Endometrial microvascular endothelial cells (primary cell): ENCODE results near the gene IRS4. TPM values are rescaled to one million over a fixed set of nuclear protein-coding genes. Genes with fewer than 3 reads are reported as not detected.

Experiments used
- in situ Hi-C: cut with HindIII; loops from 2 replicates; pipeline ENCODE4 v1.10.0; 2017; ENCODE audit warnings: low sequenced_read_pairs, low pct_unique_long_range_greater_than_20kb; ENCODE audit errors: inconsistent ontology term
- total RNA-seq: library from RNA; depleted of rRNA; stranded (reverse); fragments of >200 nt; gene quantifications from one replicate; pipeline ENCODE4 v1.2.3, GENCODE V29; 2015; ENCODE audit errors: inconsistent ontology term

IRS4 gene
- not detected for total RNA-seq

DNA sequence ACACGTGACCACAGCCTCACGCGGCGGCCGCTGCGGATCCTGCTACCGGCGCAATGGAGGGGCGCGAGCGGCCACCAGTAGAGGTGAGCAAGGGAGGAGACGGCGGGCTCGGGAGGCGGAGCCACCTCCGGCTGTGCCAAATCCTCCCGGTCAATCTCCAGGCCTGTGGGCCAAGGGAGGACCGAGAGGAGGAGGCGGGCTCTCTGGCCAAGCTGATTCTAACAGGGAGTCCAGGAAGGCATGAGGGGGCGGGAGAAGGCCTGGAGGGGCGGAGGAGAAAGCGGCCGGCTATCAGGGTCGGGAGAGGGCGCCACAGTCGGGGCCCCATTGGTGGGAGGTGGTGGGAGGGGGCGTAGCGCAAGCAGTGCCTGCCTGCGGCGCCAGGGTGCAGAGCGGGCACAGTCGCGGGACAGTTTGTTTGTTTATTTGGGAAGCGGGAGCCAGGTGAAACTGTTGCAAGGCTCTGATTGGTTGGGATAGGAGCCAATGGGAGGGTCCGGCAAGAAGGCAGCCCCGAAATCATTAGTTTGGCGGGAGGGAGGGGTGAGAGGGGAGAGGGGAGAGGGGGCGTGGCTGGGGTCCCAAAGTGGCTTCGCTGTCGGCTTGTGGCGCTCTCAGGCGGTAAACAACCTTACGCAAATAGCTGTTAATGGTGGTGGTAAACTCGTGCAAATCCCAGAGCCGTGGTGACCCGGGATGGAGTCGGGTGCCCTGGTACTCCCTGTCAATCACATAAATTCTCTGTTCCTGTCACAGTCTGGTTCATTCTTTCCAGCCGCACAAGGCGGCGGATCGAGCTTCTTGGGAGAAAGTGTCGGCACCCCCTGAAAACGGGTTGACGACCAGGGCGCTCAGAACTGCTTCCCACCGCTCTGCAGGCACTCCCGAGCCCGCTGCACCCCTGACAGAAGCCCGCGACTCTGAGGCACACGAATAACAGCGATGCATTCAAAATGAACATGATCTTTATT is at the start of gene IRS4:
IRS4 (minus strand) TSS at position 55 of the 971 bp plus-strand sequence.
- in situ Hi-C loops = no loop called here

DNA sequence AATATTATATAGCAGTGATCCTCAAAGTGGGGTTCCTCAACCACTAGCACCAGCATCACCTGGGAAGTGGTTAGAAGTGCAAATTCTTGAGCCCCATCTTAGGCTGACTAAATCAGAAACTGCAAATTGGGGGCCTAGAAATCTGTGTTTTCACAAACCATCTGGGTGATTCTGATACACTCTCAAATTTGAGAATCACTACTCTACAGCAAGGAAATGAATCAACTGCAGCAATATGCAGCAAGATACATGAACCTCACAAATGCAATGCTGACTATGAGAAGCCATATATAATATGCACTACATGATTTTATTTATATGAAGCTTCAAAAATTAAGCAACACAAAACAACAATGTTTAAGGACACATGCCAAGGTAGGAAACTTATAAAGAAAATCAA is 36.2 kb upstream of the IRS4 start:
- in situ Hi-C loops = no loop called here

DNA sequence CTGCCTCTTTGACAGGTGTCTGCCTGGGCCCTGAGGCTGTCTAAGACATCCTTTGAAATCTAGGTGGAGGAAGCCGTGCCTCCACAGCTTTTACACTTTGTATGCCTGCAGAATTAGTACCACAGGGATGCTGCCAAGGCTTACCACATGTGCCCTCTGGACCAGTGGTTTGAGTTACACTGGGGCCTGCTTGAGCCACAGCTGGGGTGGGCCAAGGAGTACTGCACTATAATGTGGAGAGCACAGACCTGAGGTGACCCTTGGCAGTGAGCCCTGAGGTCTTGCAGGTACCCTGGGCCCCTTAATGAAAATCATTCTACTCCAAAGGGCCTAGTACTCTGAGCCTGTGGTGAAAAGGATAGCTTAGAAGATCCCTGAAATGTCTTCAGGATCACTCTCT is 27.2 kb upstream of the IRS4 start:
- in situ Hi-C loops = no loop called here

DNA sequence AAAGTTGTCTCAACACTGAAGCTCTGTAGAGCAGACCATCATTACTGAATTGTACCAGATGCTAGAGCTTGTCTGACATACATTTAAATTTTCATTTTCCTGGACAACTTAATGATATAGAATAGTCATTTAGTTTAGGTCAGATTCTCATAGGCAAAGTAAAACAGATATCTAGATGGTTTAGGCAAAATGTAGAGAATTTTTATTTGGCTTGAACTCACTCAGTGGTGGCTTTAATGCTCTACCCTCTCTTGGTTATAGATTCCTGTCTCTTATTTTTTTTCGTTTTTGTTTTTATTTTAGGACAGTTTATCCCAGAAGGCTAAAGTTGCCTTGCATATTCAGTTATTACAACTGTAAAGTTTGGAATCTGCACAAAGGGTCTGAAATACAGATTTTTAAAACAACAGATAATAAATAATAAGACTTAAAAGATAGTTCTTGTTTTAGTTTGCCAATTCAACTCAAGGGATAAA is 4.0 kb upstream of the IRS4 start:
- in situ Hi-C loops = no loop called here

DNA sequence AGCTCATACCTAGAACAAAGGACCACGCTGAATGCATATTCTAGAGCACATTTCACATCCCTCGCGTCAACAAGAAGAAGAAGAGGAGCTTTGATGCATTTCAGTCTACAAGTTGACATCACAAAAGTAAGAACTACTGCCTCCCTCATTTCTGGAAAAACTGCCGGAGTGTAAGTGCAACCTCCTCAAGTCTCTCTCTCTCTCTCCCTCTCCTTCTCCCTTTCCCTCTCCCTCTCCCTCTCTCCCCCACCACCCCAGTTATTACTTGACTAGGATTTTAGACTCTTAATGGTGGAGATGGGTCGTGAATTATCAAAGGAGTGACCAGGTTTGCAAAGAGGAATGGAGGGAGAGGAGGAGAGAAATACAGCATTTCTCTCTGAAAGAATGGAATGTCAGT is 1.4 kb upstream of the IRS4 start:
- in situ Hi-C loops = no loop called here

DNA sequence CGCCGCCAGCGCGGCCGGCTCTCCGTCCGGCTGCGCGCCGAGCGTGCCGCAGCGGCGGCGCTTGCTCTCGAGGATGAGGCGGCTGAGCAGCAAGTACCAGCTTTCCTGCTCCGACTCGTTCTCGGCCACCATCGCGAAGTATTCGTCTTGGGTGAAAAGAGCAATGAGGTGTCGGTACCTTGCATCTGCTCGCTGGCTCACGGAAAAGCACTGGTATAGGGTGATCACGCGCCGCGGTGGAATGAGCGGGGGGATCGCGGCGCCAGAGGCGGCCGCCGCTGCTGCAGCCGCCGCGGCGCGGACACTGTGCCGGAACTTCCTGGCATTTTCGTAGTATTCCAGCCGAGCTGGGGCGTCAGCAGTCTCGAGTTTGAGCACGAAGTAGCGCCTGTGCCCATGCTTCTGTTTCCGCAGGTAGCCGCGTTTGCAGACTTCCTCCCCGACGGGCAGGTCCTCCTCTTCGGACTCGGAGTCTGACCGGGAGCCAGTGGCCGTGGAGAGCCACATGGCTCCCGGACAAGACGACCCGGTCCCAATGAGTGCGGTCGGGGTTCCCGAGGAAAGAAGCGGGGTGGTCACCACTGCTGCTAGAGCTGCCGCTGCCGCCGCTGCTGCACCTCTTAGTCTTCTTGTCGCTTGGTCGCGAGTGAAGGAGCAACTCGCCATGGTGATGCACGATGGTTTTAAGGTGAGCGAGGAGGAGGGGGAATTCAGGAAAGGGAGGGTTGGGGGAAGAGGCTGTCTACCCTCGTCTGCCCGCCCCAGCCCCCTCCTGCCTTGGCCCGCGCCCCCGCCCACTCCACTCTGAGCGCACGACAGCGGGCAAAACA is 469 bp downstream of the IRS4 start:
- in situ Hi-C loops = no loop called here

DNA sequence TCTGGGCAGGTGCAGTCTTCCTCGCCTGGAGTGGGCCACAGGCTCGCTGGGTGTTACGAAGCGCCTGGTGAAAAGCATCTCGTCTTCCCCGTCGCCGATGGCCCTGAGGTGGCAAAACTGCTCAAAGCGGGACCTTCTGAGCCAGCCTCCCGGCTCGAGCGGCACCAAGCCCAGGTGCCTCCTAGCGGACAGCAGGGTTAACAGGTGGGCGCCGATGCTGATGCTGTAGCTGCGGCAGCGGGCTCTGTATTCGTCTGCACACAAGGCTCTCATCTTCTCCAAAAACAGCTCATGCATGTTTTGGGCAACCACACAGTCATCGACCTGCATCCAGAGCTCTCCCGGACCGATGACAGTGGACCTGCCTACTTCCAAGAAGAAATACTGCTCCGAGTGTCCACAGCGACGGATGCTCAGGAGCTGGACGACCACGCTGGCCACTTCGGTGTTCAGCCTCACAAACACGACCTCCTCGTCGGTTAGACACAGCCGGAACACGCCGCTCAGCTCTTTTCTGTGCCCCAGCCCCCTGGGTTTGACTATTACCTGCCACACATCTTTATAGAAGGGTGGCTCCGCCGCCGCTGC is 1.2 kb downstream of the IRS4 start:
- in situ Hi-C loops = no loop called here

DNA sequence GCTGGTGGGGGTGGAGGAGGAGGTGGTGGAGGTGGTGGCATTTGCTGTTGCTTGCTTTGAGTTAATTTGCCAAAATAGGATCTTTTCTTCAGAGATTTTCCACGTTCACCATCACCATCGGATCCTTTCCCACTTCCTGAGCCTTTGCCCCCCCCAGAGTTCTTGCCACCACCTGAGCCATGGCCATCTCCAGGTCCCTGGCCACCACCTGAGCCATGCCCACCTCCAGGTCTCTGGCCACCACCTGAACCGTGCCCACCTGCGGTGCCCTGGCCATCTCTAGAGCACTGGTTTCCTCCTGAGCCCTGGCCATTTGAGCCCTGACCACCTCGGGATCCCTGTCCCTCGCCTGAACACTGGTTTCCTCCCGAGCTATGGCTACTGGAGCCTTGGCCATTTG is 1.9 kb downstream of the IRS4 start:
- in situ Hi-C loops = no loop called here

DNA sequence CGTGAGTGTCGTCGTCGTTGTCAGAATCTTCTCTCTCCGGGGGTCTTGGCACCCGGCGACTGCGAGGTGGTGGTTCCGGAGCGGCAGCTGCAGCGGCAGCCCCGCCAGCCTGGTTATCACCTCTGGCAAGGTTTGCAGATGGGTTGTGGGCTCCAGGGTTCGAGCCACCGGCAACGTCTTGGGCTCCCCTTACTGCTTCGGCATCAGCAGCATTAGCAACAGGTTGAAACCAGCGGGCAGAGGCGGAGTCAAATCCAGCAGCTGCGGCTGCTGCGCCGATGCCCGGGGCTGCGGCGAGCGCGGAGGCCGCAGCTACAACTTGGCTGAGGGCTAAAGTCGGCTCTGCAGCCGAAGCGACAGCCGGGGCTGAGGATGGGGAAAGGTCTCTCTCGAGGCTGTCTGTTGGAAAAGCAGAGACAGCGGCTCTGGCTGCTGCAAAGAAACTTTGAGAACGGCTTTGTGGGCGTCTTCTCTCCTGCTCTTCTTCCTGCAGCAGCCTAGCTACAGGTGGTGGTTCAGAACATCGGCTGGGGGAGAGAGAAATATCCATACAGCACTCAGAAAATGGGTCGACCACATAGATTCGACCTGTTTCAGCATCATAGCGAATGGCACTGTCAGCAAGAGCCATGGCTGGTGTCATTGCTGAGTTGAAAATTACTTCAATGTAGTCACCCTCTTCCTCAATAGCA is 3.6 kb downstream of the IRS4 start:
- in situ Hi-C loops = no loop called here

DNA sequence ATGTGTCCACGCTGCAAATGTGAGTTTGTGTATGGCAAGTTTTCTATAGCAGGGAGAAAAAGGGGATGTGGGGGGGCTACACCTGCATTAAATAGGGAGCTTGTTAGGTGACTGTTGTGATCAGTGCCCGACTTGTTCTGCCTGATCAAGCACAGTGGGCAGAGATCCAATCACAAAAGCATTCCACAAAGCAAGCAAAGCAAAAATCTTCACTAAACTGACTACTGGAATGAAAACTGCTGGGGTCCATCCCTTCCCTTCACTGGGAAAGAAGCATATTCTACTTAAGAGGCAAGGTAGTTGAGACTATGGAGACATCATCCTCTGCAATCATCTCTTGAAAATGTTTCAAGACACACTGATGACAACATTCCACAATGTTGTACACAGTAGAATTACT is 5.2 kb downstream of the IRS4 start:
- in situ Hi-C loops = no loop called here

DNA sequence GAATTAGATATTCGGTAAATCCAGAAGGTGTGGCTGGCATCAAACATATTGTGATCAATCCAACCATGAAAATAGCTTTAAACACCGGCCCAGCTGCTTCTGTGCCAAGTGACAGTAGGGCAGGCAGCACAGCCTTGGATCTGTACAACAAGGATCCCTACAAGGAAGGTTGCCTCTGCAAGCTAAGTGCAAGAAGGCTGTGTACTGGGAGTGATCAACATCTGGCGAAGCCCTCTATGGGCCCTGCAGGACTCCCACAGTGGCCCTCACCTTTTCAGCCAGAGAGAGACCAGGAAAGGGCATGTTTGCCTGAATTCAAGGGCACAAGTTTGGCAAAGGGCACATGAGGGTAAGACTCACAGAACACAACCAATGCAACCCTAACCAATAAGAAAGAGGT is 9.6 kb downstream of the IRS4 start:
- in situ Hi-C loops = no loop called here

DNA sequence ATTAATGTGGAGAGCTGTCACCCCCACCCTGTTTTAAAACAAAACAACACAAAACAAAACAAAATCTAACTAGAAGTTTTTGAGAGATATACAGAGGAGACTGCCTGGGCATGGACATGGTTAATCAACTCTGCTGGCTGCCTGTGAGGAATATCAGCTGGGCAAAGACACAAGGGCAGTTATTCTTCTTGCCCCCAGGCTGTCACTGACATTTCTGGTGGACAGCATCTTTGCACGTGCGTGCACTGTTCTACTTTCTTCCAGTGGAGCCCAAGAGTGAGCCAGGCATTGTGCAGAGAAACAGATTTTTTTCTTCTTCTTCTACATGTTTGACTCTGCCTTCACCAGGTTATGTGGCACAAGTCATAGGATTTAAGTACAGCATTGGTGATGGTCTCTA is 13.8 kb downstream of the IRS4 start:
- in situ Hi-C loops = no loop called here

DNA sequence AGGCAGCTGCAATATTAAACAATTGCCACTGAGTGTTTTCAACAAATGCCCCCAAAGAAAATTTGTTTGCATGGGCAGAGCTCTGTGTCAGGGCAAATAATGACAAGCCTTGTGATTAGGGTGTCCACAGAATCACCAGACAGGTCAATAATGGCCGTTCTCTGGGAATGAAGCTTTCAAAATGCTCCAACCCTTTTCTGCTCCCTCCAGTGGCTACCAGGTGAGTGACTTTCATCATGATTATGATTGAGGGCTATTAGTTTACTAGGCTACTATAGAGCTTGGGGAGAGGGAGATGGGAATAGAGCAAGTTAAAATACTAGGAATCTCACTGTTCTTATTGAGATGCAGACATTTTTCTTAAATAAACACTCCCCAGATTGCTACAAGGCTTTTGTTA is 23.5 kb downstream of the IRS4 start:
- in situ Hi-C loops = no loop called here

DNA sequence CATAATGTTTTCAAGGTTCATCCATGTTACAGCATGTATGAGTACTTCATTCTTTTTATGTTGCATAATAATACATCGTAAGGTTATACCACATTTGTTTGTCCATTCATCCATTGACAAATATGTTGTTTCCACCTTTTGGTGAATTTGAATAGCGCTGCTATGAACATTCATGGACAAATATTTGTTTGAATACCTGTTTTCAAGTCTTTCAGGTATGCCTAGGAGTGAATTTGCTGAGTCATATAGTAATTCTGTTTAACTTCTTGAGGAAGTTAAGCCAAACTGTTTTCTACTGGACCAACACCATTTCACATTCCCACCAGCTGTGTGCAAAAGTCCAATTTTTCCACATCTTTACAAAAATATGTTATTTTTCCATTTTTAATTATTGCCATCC is 31.5 kb downstream of the IRS4 start:
- in situ Hi-C loops = no loop called here

DNA sequence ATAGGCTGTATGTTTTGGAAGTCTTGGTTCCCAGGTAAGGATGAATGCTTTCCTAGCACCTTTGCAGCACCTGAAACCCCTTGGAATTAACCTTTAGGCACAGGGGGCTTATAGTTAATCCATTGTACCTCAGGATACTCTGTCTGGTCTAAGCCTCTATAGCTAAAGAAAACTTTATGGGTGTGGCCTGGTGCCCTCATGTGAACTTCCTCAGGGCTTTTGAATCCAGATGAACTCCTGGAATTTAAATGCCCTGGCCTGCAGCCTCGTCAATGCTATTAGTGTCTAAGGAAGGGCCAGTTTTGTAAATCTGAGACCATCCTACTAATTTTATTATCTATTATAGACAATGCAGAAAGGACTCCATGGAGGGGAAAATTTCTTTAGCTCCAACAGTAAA is 33.8 kb downstream of the IRS4 start:
- in situ Hi-C loops = no loop called here

DNA sequence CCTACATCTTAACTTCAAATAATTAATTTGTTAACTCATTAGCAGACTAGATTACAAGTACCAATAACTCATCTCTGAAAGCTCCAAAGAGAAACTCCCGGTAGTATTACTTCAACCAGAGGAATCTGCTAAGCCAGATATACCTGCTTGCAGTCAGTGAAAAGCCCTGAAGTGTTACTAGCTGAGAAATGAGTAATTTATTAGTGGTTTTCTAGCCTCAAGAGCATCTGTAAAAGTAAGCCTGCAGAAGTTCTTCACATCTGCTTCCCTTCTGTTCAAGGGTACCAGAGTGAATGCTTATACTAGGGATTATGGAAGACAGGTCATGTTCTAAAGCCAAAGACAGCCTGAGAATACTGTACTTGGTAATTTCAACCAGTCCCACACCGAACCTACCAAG is 34.7 kb downstream of the IRS4 start:
- in situ Hi-C loops = no loop called here

DNA sequence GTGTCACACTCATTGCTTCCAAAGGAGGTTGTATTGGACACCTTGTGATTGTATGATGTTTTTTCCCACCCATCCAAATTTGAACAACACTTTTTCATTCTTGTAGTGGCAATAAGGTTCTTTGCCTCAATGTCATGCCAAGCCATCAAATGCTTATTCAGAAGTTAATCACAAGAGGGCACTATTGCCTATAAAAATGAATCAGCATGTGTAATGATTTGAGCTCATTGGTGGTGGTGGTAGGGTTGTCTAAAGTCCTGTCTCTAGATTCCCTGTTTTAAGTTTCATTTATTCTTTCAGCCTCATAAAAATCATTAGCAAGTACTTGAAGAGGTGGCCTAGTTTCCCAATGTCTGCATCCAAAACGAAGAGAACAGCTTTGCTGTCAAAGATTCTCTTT is 37.0 kb downstream of the IRS4 start:
- in situ Hi-C loops = no loop called here

DNA sequence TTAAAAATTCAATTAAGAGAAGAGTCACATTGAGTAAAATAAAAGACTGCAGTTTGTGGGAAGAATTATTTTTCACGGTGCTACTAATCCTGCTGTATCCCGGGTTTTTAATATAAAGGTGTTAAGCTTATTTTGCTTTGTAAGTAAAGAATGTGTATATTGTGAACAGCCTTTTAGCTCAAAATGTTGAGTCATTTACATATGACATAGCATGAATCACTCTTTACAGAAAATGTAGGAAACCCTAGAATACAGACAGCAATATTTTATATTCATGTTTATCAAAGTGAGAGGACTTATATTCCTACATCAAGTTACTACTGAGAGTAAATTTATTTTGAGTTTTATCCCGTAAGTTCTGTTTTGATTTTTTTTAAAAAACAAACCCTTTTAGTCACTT is 39.7 kb downstream of the IRS4 start:
- in situ Hi-C loops = no loop called here
